ENCODE data around the gene ACAA1. TPM values are rescaled to one million over a fixed set of nuclear protein-coding genes. Genes with fewer than 3 reads are reported as not detected.

Gene ACAA1
- total RNA-seq, 1 experiment from 2014 or later: 58.9 TPM

- Histone ChIP-seq H3K36me3 (ENCODE audit: low read depth) (no peaks in the 10 kb centered on the region), H3F3A (ENCODE audit: insufficient read depth, low read depth) (no peaks in the 10 kb centered on the region), H2AFZ (no peak overlapping the region), H3K4me1 (replicated peaks; ENCODE audit: insufficient read depth) (no peaks in the 10 kb centered on the region), H3K27me3 (ENCODE audit: insufficient read depth, low read depth) (no peaks in the 10 kb centered on the region), H3K9me3 (ENCODE audit: insufficient read depth, low read depth) (peaks cover 4% of the 10 kb centered on the region; the same call in 1 of the 2 replicates), H3K4me3 (no peak overlapping the region), H4K20me1 (ENCODE audit: insufficient read depth) (no peaks in the 10 kb centered on the region), H3K9me2 (ENCODE audit: insufficient read depth) (no peaks in the 10 kb centered on the region), H3K4me2 (no peak overlapping the region), H3K27ac (no peak overlapping the region), H3K79me2 (ENCODE audit: low read depth) (no peaks in the 10 kb centered on the region)
- intact Hi-C loops (cut with micrococcal nuclease; ENCODE audit: unreplicated experiment): no loop called here
- no peak for DNase-seq
- POLR2A ChIA-PET (ENCODE audit: unreplicated experiment): interaction anchor here (0.7 kb wide), 1 partner anchor 73 kb away, joined by 5 read pairs; the partner anchor contains the start of gene PLCD1
- no peak for TF ChIP-seq CTCF (conservative IDR thresholded peaks at IDR 0.05)
- TF ChIP-seq EZH2 (IDR thresholded peaks at IDR 0.05; ENCODE audit: low read depth): no peak
- CTCF ChIA-PET: no interaction called here
- no TSS peak for BruUV-seq (replicated peaks)
These were observed 34.5 kb downstream of the ACAA1 start for GRCh38 chr3:38102444-38102814.

GRCh38 chr3:38101811-38102443, 35.0 kb downstream of the ACAA1 start:
- POLR2A ChIA-PET (ENCODE audit: unreplicated experiment): interaction anchor here (0.7 kb wide), 1 partner anchor 72 kb away, joined by 5 read pairs; the partner anchor contains the start of gene PLCD1
- CTCF ChIA-PET: no interaction called here
- H3F3A ChIP-seq (ENCODE audit: insufficient read depth, low read depth): no peaks in the 10 kb centered on the region
- H3K36me3 ChIP-seq (ENCODE audit: low read depth): no peaks in the 10 kb centered on the region
- H3K4me2 ChIP-seq: no peak overlapping the region
- DNase-seq: no peak
- TF ChIP-seq EZH2 (IDR thresholded peaks at IDR 0.05; ENCODE audit: low read depth) (no peak), CTCF (conservative IDR thresholded peaks at IDR 0.05) (no peak)
- no peak overlapping the region for H3K4me3 ChIP-seq
- H3K4me1 ChIP-seq (replicated peaks; ENCODE audit: insufficient read depth): no peaks in the 10 kb centered on the region
- peaks cover 4% of the 10 kb centered on the region; the same call in 1 of the 2 replicates for H3K9me3 ChIP-seq (ENCODE audit: insufficient read depth, low read depth)
- H4K20me1 ChIP-seq (ENCODE audit: insufficient read depth): no peaks in the 10 kb centered on the region
- no peak overlapping the region for H3K27ac ChIP-seq
- H3K27me3 ChIP-seq (ENCODE audit: insufficient read depth, low read depth): no peaks in the 10 kb centered on the region
- BruUV-seq (replicated peaks): no TSS peak
- H3K9me2 ChIP-seq (ENCODE audit: insufficient read depth): no peaks in the 10 kb centered on the region
- intact Hi-C loops (cut with micrococcal nuclease; ENCODE audit: unreplicated experiment): no loop called here
- no peaks in the 10 kb centered on the region for H3K79me2 ChIP-seq (ENCODE audit: low read depth)
- H2AFZ ChIP-seq: no peak overlapping the region

- H3K9me3 ChIP-seq (ENCODE audit: insufficient read depth, low read depth): peaks cover under 1% of the 10 kb centered on the region; the same call in 1 of the 2 replicates
- no peaks in the 10 kb centered on the region for H3K36me3 ChIP-seq (ENCODE audit: low read depth)
- TF ChIP-seq EZH2 (IDR thresholded peaks at IDR 0.05; ENCODE audit: low read depth) (no peak), CTCF (conservative IDR thresholded peaks at IDR 0.05) (no peak)
- no peaks in the 10 kb centered on the region for H3K4me1 ChIP-seq (replicated peaks; ENCODE audit: insufficient read depth)
- no TSS peak for BruUV-seq (replicated peaks)
- H3K4me3 ChIP-seq: no peak overlapping the region
- H3K4me2 ChIP-seq: no peak overlapping the region
- no peak overlapping the region for H2AFZ ChIP-seq
- no peaks in the 10 kb centered on the region for H3F3A ChIP-seq (ENCODE audit: insufficient read depth, low read depth)
- intact Hi-C loops (cut with micrococcal nuclease; ENCODE audit: unreplicated experiment): no loop called here
- H3K79me2 ChIP-seq (ENCODE audit: low read depth): no peaks in the 10 kb centered on the region
- DNase-seq: no peak
- no peaks in the 10 kb centered on the region for H4K20me1 ChIP-seq (ENCODE audit: insufficient read depth)
- ChIA-PET CTCF (no interaction called here), POLR2A (ENCODE audit: unreplicated experiment) (no interaction called here)
- H3K27ac ChIP-seq: no peak overlapping the region
- H3K27me3 ChIP-seq (ENCODE audit: insufficient read depth, low read depth): peaks cover under 1% of the 10 kb centered on the region; the same call in 1 of the 2 replicates
- H3K9me2 ChIP-seq (ENCODE audit: insufficient read depth): no peaks in the 10 kb centered on the region
These were observed 36.4 kb downstream of the ACAA1 start for GRCh38 chr3:38100498-38100897.
